ENCODE measurements around the gene TTC28. TPM values are rescaled to one million over a fixed set of nuclear protein-coding genes. Genes with fewer than 3 reads are reported as not detected.

Gene TTC28
- total RNA-seq, 1 donor from 2014 or later, result 16.4 TPM

GRCh38 chr22:28001171-28001835, 678.3 kb downstream of the TTC28 start:
- TF ChIP-seq, protein P1, sequence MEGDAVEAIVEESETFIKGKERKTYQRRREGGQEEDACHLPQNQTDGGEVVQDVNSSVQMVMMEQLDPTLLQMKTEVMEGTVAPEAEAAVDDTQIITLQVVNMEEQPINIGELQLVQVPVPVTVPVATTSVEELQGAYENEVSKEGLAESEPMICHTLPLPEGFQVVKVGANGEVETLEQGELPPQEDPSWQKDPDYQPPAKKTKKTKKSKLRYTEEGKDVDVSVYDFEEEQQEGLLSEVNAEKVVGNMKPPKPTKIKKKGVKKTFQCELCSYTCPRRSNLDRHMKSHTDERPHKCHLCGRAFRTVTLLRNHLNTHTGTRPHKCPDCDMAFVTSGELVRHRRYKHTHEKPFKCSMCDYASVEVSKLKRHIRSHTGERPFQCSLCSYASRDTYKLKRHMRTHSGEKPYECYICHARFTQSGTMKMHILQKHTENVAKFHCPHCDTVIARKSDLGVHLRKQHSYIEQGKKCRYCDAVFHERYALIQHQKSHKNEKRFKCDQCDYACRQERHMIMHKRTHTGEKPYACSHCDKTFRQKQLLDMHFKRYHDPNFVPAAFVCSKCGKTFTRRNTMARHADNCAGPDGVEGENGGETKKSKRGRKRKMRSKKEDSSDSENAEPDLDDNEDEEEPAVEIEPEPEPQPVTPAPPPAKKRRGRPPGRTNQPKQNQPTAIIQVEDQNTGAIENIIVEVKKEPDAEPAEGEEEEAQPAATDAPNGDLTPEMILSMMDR (IDR thresholded peaks at IDR 0.05; ENCODE audit: borderline replicate concordance), result no peak
- no peaks in the 10 kb centered on the region for H3K9me3 ChIP-seq (replicated peaks)
- no peaks in the 10 kb centered on the region for H3K27me3 ChIP-seq (ENCODE audit: low read depth)
- H3K27ac ChIP-seq (replicated peaks), result no peak overlapping the region
- no peak for DNase-seq
- H3K4me3 ChIP-seq, result no peak overlapping the region
- intact Hi-C loops (cut with micrococcal nuclease), result no loop called here
- H3K36me3 ChIP-seq, result peaks cover 39% of the 10 kb centered on the region
- peaks cover 18% of the 10 kb centered on the region for H3K4me1 ChIP-seq

DNA sequence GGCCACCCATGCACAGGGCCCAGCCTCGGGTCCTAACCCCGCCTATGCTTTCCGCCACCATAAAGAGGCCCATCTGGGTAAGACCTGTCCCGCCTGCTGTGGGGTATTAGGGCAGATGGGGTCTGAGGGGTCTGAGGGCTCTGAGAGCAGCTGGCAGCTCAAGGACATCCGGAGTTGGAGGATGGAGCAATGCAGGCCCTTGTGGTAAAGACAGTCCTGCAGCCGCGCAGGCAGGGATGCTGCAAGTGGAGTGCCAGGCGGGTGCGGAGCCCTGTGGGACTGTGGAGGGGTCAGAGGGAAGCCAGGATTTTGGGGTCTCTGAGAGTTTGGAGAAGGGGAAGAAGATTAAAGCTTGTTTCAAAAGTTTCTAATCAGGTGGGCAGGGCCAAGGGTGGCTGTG, 679.3 kb downstream of the TTC28 start:
- Histone ChIP-seq H3K9me3 (replicated peaks) (no peaks in the 10 kb centered on the region), H3K4me3 (no peak overlapping the region), H3K27me3 (ENCODE audit: low read depth) (no peaks in the 10 kb centered on the region), H3K4me1 (peaks cover 9% of the 10 kb centered on the region), H3K36me3 (peaks cover 39% of the 10 kb centered on the region), H3K27ac (replicated peaks) (no peak overlapping the region)
- intact Hi-C loops (cut with micrococcal nuclease), result no loop called here
- TF ChIP-seq, protein P1 (IDR thresholded peaks at IDR 0.05; ENCODE audit: borderline replicate concordance), result no peak
- DNase-seq, result no peak

DNA sequence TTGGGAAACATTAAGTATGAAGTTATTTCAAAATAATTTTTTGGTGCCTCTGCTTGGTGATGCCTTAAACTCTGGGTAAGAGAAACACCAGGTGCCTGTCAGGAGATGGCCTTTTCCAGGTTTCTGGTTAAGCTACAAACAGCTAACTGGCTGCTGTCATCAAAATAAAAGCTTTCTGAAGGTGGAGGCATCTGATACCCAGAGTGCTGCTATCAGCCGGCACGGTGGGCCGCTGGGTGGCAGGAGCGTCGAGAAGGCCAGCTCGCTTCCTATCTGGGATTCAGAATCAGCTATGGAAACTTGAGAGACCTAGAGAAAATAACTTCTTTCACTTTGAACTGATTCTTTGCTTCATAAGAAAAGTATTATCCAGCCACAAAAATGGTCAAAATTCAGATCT, 679.8 kb downstream of the TTC28 start:
- intact Hi-C loops (cut with micrococcal nuclease), result no loop called here
- H3K36me3 ChIP-seq, result peaks cover 44% of the 10 kb centered on the region
- DNase-seq, result no peak
- TF ChIP-seq, protein P1 (IDR thresholded peaks at IDR 0.05; ENCODE audit: borderline replicate concordance), result no peak
- no peaks in the 10 kb centered on the region for H3K9me3 ChIP-seq (replicated peaks)
- H3K4me3 ChIP-seq, result no peak overlapping the region
- no peak overlapping the region for H3K27ac ChIP-seq (replicated peaks)
- H3K27me3 ChIP-seq (ENCODE audit: low read depth), result no peaks in the 10 kb centered on the region
- H3K4me1 ChIP-seq, result peaks cover 4% of the 10 kb centered on the region

- Histone ChIP-seq H3K4me1 (no peaks in the 10 kb centered on the region), H3K36me3 (peaks cover 45% of the 10 kb centered on the region), H3K9me3 (replicated peaks) (no peaks in the 10 kb centered on the region), H3K27me3 (ENCODE audit: low read depth) (no peaks in the 10 kb centered on the region), H3K27ac (replicated peaks) (no peak overlapping the region), H3K4me3 (no peak overlapping the region)
- TF ChIP-seq, protein P1 (IDR thresholded peaks at IDR 0.05; ENCODE audit: borderline replicate concordance), result no peak
- DNase-seq, result peak; percentile 12
- intact Hi-C loops (cut with micrococcal nuclease), result no loop called here
These were observed 680.9 kb downstream of the TTC28 start for GRCh38 chr22:27998511-27999410.

GRCh38 chr22:27997538-27997937, 682.1 kb downstream of the TTC28 start:
- no peak overlapping the region for H3K4me3 ChIP-seq
- TF ChIP-seq, protein P1 (IDR thresholded peaks at IDR 0.05; ENCODE audit: borderline replicate concordance), result no peak
- intact Hi-C loops (cut with micrococcal nuclease), result no loop called here
- H3K36me3 ChIP-seq, result peaks cover 55% of the 10 kb centered on the region
- H3K27ac ChIP-seq (replicated peaks), result no peak overlapping the region
- no peaks in the 10 kb centered on the region for H3K4me1 ChIP-seq
- no peaks in the 10 kb centered on the region for H3K9me3 ChIP-seq (replicated peaks)
- H3K27me3 ChIP-seq (ENCODE audit: low read depth), result no peaks in the 10 kb centered on the region
- no peak for DNase-seq

Data from left ventricle myocardium inferior (tissue), 1 donor.